H9 (cell line): Measurements from ENCODE around the gene MYL10. TPM values are rescaled to one million over a fixed set of nuclear protein-coding genes. Genes with fewer than 3 reads are reported as not detected.

Experiments
- DNase-seq: peaks from one replicate; pipeline ENCODE4 v3.0.0-alpha.2; 2017
- H2AFZ ChIP-seq: one replicate; pipeline ENCODE4 v1.6.1; 2013; ENCODE audit warnings: mild to moderate bottlenecking, low read length, control low read depth, moderate library complexity
- H2AK5ac ChIP-seq: 2 replicates; pipeline ENCODE4 v1.6.1; 2013; ENCODE audit warnings: low read length, control low read depth, mixed read lengths; ENCODE audit not compliant: insufficient read length
- H2BK120ac ChIP-seq: one replicate; pipeline ENCODE4 v1.6.1; 2013; ENCODE audit warnings: low read depth, mild to moderate bottlenecking, low read length, control low read depth, inconsistent platforms; ENCODE audit not compliant: poor library complexity, severe bottlenecking
- H2BK12ac ChIP-seq: 2 replicates; pipeline ENCODE4 v1.6.1; 2013; ENCODE audit warnings: low read length, control low read depth, mixed read lengths, low read depth; ENCODE audit not compliant: insufficient read length
- H2BK15ac ChIP-seq: 2 replicates; pipeline ENCODE4 v1.6.1; 2013; ENCODE audit warnings: low read depth, low read length, control low read depth
- H2BK20ac ChIP-seq: one replicate; pipeline ENCODE4 v1.6.1; 2013; ENCODE audit warnings: low read depth, mild to moderate bottlenecking, low read length, control low read depth, inconsistent platforms; ENCODE audit not compliant: poor library complexity, severe bottlenecking
- H2BK5ac ChIP-seq: 2 replicates; pipeline ENCODE4 v1.6.1; 2013; ENCODE audit warnings: low read length, control low read depth, mixed read lengths; ENCODE audit not compliant: insufficient read length
- H3K14ac ChIP-seq: 2 replicates; pipeline ENCODE4 v1.6.1; 2013; ENCODE audit warnings: low read length, control low read depth; ENCODE audit not compliant: insufficient read depth
- H3K18ac ChIP-seq: 2 replicates; pipeline ENCODE4 v1.6.1; 2013; ENCODE audit warnings: low read depth, mild to moderate bottlenecking, mixed read lengths, low read length, control low read depth; ENCODE audit not compliant: insufficient read length
- H3K23ac ChIP-seq: 2 replicates; pipeline ENCODE4 v1.6.1; 2013; ENCODE audit warnings: low read length, control low read depth, mixed read lengths, low read depth; ENCODE audit not compliant: insufficient read length
- H3K23me2 ChIP-seq: 2 replicates; pipeline ENCODE4 v1.6.1; 2013; ENCODE audit warnings: low read depth, mild to moderate bottlenecking, mixed read lengths, low read length, control low read depth; ENCODE audit not compliant: insufficient read length, poor library complexity, severe bottlenecking
- H3K27ac ChIP-seq: 2 replicates; pipeline ENCODE4 v1.5.1; 2013; ENCODE audit warnings: low read length, control low read depth, mixed read lengths, low read depth; ENCODE audit not compliant: insufficient read length
- H3K27me3 ChIP-seq: 2 replicates; pipeline ENCODE4 v1.6.1; 2013; ENCODE audit warnings: low read length, control low read depth, inconsistent platforms; ENCODE audit not compliant: insufficient read depth
- H3K4ac ChIP-seq: 2 replicates; pipeline ENCODE4 v1.6.1; 2013; ENCODE audit warnings: low read depth, mild to moderate bottlenecking, control low read depth, inconsistent platforms, low read length, moderate library complexity
- H3K4me1 ChIP-seq: 2 replicates; pipeline ENCODE4 v1.6.1; 2013; ENCODE audit warnings: low read length, control low read depth, inconsistent platforms; ENCODE audit not compliant: insufficient read depth
- H3K4me2 ChIP-seq: 2 replicates; pipeline ENCODE4 v1.6.1; 2013; ENCODE audit warnings: low read length, control low read depth, mixed read lengths; ENCODE audit not compliant: insufficient read length, insufficient read depth
- H3K56ac ChIP-seq: 2 replicates; pipeline ENCODE4 v1.6.1; 2013; ENCODE audit warnings: low read depth, mild to moderate bottlenecking, mixed read lengths, low read length, control low read depth; ENCODE audit not compliant: insufficient read length
- H3K79me1 ChIP-seq: 2 replicates; pipeline ENCODE4 v1.6.1; 2013; ENCODE audit warnings: low read depth, mild to moderate bottlenecking, moderate library complexity, low read length, control low read depth, inconsistent platforms; ENCODE audit not compliant: insufficient read depth, poor library complexity, severe bottlenecking
- H3K79me2 ChIP-seq: 2 replicates; pipeline ENCODE4 v1.6.1; 2013; ENCODE audit warnings: low read length, control low read depth, inconsistent platforms; ENCODE audit not compliant: insufficient read depth
- H3K9ac ChIP-seq: 2 replicates; pipeline ENCODE4 v1.6.1; 2013; ENCODE audit warnings: low read length, control low read depth, mixed read lengths; ENCODE audit not compliant: insufficient read length; ENCODE audit errors: extremely low read depth
- H3K9me3 ChIP-seq: one replicate; pipeline ENCODE4 v1.6.1; 2013; ENCODE audit warnings: low read depth, low read length, inconsistent platforms; ENCODE audit not compliant: control insufficient read depth
- H3T11ph ChIP-seq: one replicate; pipeline ENCODE4 v1.6.1; 2013; ENCODE audit warnings: mild to moderate bottlenecking, low read length, control low read depth, inconsistent platforms
- H4K20me1 ChIP-seq: one replicate; pipeline ENCODE4 v1.6.1; 2013; ENCODE audit not compliant: control insufficient read depth, insufficient read length, insufficient read depth
- H4K5ac ChIP-seq: 2 replicates; pipeline ENCODE4 v1.6.1; 2013; ENCODE audit warnings: low read depth, mild to moderate bottlenecking, mixed read lengths, low read length, control low read depth; ENCODE audit not compliant: insufficient read length
- H4K8ac ChIP-seq: replicated peaks from 2 replicates; pipeline ENCODE4 v1.6.1; 2013; ENCODE audit warnings: low read length, control low read depth, mixed read lengths, low read depth; ENCODE audit not compliant: insufficient read length
- H4K91ac ChIP-seq: 2 replicates; pipeline ENCODE4 v1.6.1; 2013; ENCODE audit warnings: low read depth, mild to moderate bottlenecking, moderate library complexity, mixed read lengths, low read length, control low read depth; ENCODE audit not compliant: insufficient read length
- H3K27ac Mint-ChIP-seq, 3 experiments: 2 replicates in 2 of 3; 3 replicates in 1 of 3; pipeline ENCODE4 v1.8.0; 2020 to 2021; ENCODE audit warnings: mixed read lengths in 3 of 3, mild to moderate bottlenecking in 1 of 3, moderate library complexity in 1 of 3
- H3K27me3 Mint-ChIP-seq: 2 replicates; pipeline ENCODE4 v1.8.0; 2021; ENCODE audit warnings: low read depth, mild to moderate bottlenecking, moderate library complexity, mixed read lengths
- H3K36me3 Mint-ChIP-seq, 3 experiments: 2 replicates in 2 of 3; 3 replicates in 1 of 3; pipeline ENCODE4 v1.8.0; 2020 to 2021; ENCODE audit warnings: low read depth in 3 of 3, mixed read lengths in 3 of 3; ENCODE audit not compliant: insufficient read depth in 1 of 3
- H3K4me1 Mint-ChIP-seq, 2 experiments: 2 replicates each; pipeline ENCODE4 v1.8.0; 2020; ENCODE audit warnings: mixed read lengths in 2 of 2
- H3K4me3 Mint-ChIP-seq, 2 experiments: 2 replicates in 1 of 2; 3 replicates in 1 of 2; pipeline ENCODE4 v1.8.0; 2020 to 2021; ENCODE audit warnings: mild to moderate bottlenecking in 2 of 2, mixed read lengths in 2 of 2, moderate library complexity in 1 of 2
- H3K9me3 Mint-ChIP-seq, 2 experiments: 2 replicates in 1 of 2; 3 replicates in 1 of 2; pipeline ENCODE4 v1.8.0; 2020; ENCODE audit warnings: mild to moderate bottlenecking in 2 of 2, mixed read lengths in 2 of 2, moderate library complexity in 1 of 2
- WGBS: extraction: QIAGEN DNeasy Blood & Tissue Kit; methylation state at CpG from one replicate; pipeline ENCODE4 v1.1.7; 2013; ENCODE audit warnings: missing lambda C conversion rate, low lambda C conversion rate, mixed read lengths; ENCODE audit not compliant: insufficient read length; ENCODE audit errors: extremely low coverage; 5-methylcytosine and 5-hydroxymethylcytosine counted together
- total RNA-seq: library from RNA; stranded (reverse); gene quantifications from 2 replicates; pipeline ENCODE4 v1.2.1, GENCODE V29; 2021
- TF ChIP-seq, protein P1 (sequence below): fragments of 200-600 bp; sonication (generic); conservative IDR thresholded peaks from 3 replicates; pipeline ENCODE4 v1.8.0; 2021; ENCODE audit warnings: antibody characterized with exemption, mild to moderate bottlenecking

MYL10 gene
- total RNA-seq, 1 experiment from 2014 or later, result 0.50 TPM

- Histone ChIP-seq H2AK5ac (no peak overlapping the region), H4K5ac (no peak overlapping the region), H3K14ac (no peak overlapping the region; the same call in 1 of the 2 replicates), H2BK12ac (no peak overlapping the region), H3K23ac (no peak overlapping the region), H4K91ac (no peak overlapping the region), H2BK5ac (no peak overlapping the region), H2BK20ac (no peak overlapping the region), H3K27me3 (no peaks in the 10 kb centered on the region), H3T11ph (no peak overlapping the region), H3K56ac (no peak overlapping the region), H3K9me3 (no peaks in the 10 kb centered on the region), H3K4me2 (no peak overlapping the region), H4K8ac (no peak overlapping the region), H3K23me2 (no peaks in the 10 kb centered on the region), H3K4ac (no peak overlapping the region), H4K20me1 (no peaks in the 10 kb centered on the region), H3K18ac (no peak overlapping the region), H3K4me1 (no peaks in the 10 kb centered on the region; the same call in 1 of the 2 replicates), H3K79me1 (no peaks in the 10 kb centered on the region), H2AFZ (no peak overlapping the region), H3K79me2 (no peaks in the 10 kb centered on the region), H3K9ac (no peak overlapping the region), H2BK120ac (no peak overlapping the region), H3K27ac (no peak overlapping the region), H2BK15ac (no peak overlapping the region)
- peaks cover 0 to 2% (median 0%) of the 10 kb centered on the region in 3 experiments; a peak in 2 of 7 replicates for H3K36me3 Mint-ChIP-seq
- H3K27me3 Mint-ChIP-seq, result peaks cover 7% of the 10 kb centered on the region
- H3K9me3 Mint-ChIP-seq, result peaks cover 3 to 4% of the 10 kb centered on the region in 2 experiments; a peak in 4 of 5 replicates
- H3K4me3 Mint-ChIP-seq, result no peak overlapping the region; a peak in 1 of 5 replicates
- H3K27ac Mint-ChIP-seq, result no peak overlapping the region
- WGBS, result no CpG with 5 or more reads among the region's 9 CpGs
- peaks cover 5% of the 10 kb centered on the region in 2 experiments; a peak in 3 of 4 replicates for H3K4me1 Mint-ChIP-seq
- TF ChIP-seq, protein P1, sequence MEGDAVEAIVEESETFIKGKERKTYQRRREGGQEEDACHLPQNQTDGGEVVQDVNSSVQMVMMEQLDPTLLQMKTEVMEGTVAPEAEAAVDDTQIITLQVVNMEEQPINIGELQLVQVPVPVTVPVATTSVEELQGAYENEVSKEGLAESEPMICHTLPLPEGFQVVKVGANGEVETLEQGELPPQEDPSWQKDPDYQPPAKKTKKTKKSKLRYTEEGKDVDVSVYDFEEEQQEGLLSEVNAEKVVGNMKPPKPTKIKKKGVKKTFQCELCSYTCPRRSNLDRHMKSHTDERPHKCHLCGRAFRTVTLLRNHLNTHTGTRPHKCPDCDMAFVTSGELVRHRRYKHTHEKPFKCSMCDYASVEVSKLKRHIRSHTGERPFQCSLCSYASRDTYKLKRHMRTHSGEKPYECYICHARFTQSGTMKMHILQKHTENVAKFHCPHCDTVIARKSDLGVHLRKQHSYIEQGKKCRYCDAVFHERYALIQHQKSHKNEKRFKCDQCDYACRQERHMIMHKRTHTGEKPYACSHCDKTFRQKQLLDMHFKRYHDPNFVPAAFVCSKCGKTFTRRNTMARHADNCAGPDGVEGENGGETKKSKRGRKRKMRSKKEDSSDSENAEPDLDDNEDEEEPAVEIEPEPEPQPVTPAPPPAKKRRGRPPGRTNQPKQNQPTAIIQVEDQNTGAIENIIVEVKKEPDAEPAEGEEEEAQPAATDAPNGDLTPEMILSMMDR, result no peak
- DNase-seq, result no peak
These were observed 7.9 kb upstream of the MYL10 start for GRCh38 chr7:101636822-101637623.
